Measurements from ENCODE around the gene SH2D6.
"Not testable (repeated sequence)": the region's sequence is repeated elsewhere in the genome, so short reads cannot be mapped to it uniquely, and the experiment has no call there.

Gene SH2D6

GRCh38 chr2:85437488-85438200, 19.1 kb downstream of the SH2D6 start:
- Histone ChIP-seq H3K27ac (ENCODE audit: low read depth, low read length) (peak overlapping the region; percentile 40), H2BK5ac (ENCODE audit: low read length) (peak overlapping the region; percentile 87), H4K8ac (ENCODE audit: low read depth, low read length) (peak overlapping the region; percentile 98), H3K23ac (ENCODE audit: low read length) (no peak overlapping the region), H2BK15ac (replicated peaks; ENCODE audit: low read depth) (peak overlapping the region; percentile 45), H3K4me3 (ENCODE audit: low read length) (no peak overlapping the region), H2AK5ac (ENCODE audit: low read length) (peak overlapping the region; percentile 57), H3K36me3 (ENCODE audit: control insufficient read depth, insufficient read depth, low read length) (no peaks in the 10 kb centered on the region), H3K79me1 (ENCODE audit: low read length) (no peaks in the 10 kb centered on the region), H3K4me2 (ENCODE audit: low read length) (peak overlapping the region; percentile 89), H3K56ac (ENCODE audit: low read length) (peak overlapping the region; percentile 90), H3K9ac (ENCODE audit: low read length) (peak overlapping the region; percentile 80), H4K5ac (ENCODE audit: low read length) (peak overlapping the region; percentile 44), H3K4me1 (ENCODE audit: control insufficient read depth, low read depth, low read length) (peaks cover 9% of the 10 kb centered on the region), H3K18ac (ENCODE audit: low read length) (peak overlapping the region; percentile 95), H3K27me3 (ENCODE audit: insufficient read depth, low read length, poor library complexity) (no peaks in the 10 kb centered on the region), H3K4ac (ENCODE audit: low read depth, low read length) (peak overlapping the region; percentile 87), H2BK120ac (ENCODE audit: low read depth, low read length) (peak overlapping the region; percentile 50), H3K79me2 (ENCODE audit: control insufficient read depth, insufficient read depth, low read length) (no peaks in the 10 kb centered on the region)
- DNase-seq = peak; percentile 79
- WGBS (ENCODE audit: extremely low coverage, insufficient coverage, low lambda C conversion rate) = no CpG with 5 or more reads among the region's 64 CpGs

- Histone ChIP-seq H3K4me3 (ENCODE audit: low read length) (no peak overlapping the region), H3K79me1 (ENCODE audit: low read length) (no peaks in the 10 kb centered on the region), H3K4me2 (ENCODE audit: low read length) (peak overlapping the region; percentile 89), H3K23ac (ENCODE audit: low read length) (no peak overlapping the region), H3K4ac (ENCODE audit: low read depth, low read length) (peak overlapping the region; percentile 64), H2BK120ac (ENCODE audit: low read depth, low read length) (no peak overlapping the region), H2BK5ac (ENCODE audit: low read length) (peak overlapping the region; percentile 37), H4K8ac (ENCODE audit: low read depth, low read length) (no peak overlapping the region), H3K18ac (ENCODE audit: low read length) (peak overlapping the region; percentile 57), H3K36me3 (ENCODE audit: control insufficient read depth, insufficient read depth, low read length) (no peaks in the 10 kb centered on the region), H3K4me1 (ENCODE audit: control insufficient read depth, low read depth, low read length) (peaks cover 9% of the 10 kb centered on the region), H2AK5ac (ENCODE audit: low read length) (peak overlapping the region; percentile 66), H2BK15ac (replicated peaks; ENCODE audit: low read depth) (peak overlapping the region; percentile 45), H3K9ac (ENCODE audit: low read length) (peak overlapping the region; percentile 80), H3K56ac (ENCODE audit: low read length) (peak overlapping the region; percentile 90), H3K79me2 (ENCODE audit: control insufficient read depth, insufficient read depth, low read length) (no peaks in the 10 kb centered on the region), H3K27ac (ENCODE audit: low read depth, low read length) (no peak overlapping the region), H4K5ac (ENCODE audit: low read length) (no peak overlapping the region), H3K27me3 (ENCODE audit: insufficient read depth, low read length, poor library complexity) (no peaks in the 10 kb centered on the region)
- no CpG with 5 or more reads among the region's 19 CpGs for WGBS (ENCODE audit: extremely low coverage, insufficient coverage, low lambda C conversion rate)
- no peak for DNase-seq
Measured at GRCh38 chr2:85438201-85439024, 19.9 kb downstream of the SH2D6 start.

- Histone ChIP-seq H3K4ac (ENCODE audit: low read depth, low read length) (peak overlapping the region; percentile 8), H2BK120ac (ENCODE audit: low read depth, low read length) (no peak overlapping the region), H2BK5ac (ENCODE audit: low read length) (no peak overlapping the region), H3K9ac (ENCODE audit: low read length) (no peak overlapping the region), H3K79me1 (ENCODE audit: low read length) (no peaks in the 10 kb centered on the region), H3K27me3 (ENCODE audit: insufficient read depth, low read length, poor library complexity) (no peaks in the 10 kb centered on the region), H3K27ac (ENCODE audit: low read depth, low read length) (no peak overlapping the region), H2AK5ac (ENCODE audit: low read length) (no peak overlapping the region), H4K8ac (ENCODE audit: low read depth, low read length) (no peak overlapping the region), H4K5ac (ENCODE audit: low read length) (no peak overlapping the region), H3K4me3 (ENCODE audit: low read length) (no peak overlapping the region), H2BK15ac (replicated peaks; ENCODE audit: low read depth) (no peak overlapping the region), H3K4me1 (ENCODE audit: control insufficient read depth, low read depth, low read length) (peaks cover 9% of the 10 kb centered on the region), H3K23ac (ENCODE audit: low read length) (no peak overlapping the region), H3K4me2 (ENCODE audit: low read length) (no peak overlapping the region), H3K36me3 (ENCODE audit: control insufficient read depth, insufficient read depth, low read length) (no peaks in the 10 kb centered on the region), H3K79me2 (ENCODE audit: control insufficient read depth, insufficient read depth, low read length) (no peaks in the 10 kb centered on the region), H3K18ac (ENCODE audit: low read length) (no peak overlapping the region), H3K56ac (ENCODE audit: low read length) (no peak overlapping the region)
- WGBS (ENCODE audit: extremely low coverage, insufficient coverage, low lambda C conversion rate) = no CpG with 5 or more reads among the region's 6 CpGs
- DNase-seq = no peak
Measured at GRCh38 chr2:85439025-85439472, 20.5 kb downstream of the SH2D6 start.

- not testable (repeated sequence) for H3K36me3 ChIP-seq (ENCODE audit: control insufficient read depth, insufficient read depth, low read length); H3K27me3 ChIP-seq (ENCODE audit: insufficient read depth, low read length, poor library complexity); DNase-seq; H3K79me2 ChIP-seq (ENCODE audit: control insufficient read depth, insufficient read depth, low read length); H3K4me3 ChIP-seq (ENCODE audit: low read length); H3K27ac ChIP-seq (ENCODE audit: low read depth, low read length); H2BK120ac ChIP-seq (ENCODE audit: low read depth, low read length); H3K79me1 ChIP-seq (ENCODE audit: low read length); H2BK15ac ChIP-seq (replicated peaks; ENCODE audit: low read depth); H3K56ac ChIP-seq (ENCODE audit: low read length); H2BK5ac ChIP-seq (ENCODE audit: low read length); H3K18ac ChIP-seq (ENCODE audit: low read length); H3K4me2 ChIP-seq (ENCODE audit: low read length); H3K4ac ChIP-seq (ENCODE audit: low read depth, low read length); H3K9ac ChIP-seq (ENCODE audit: low read length); H2AK5ac ChIP-seq (ENCODE audit: low read length); H4K5ac ChIP-seq (ENCODE audit: low read length); H4K8ac ChIP-seq (ENCODE audit: low read depth, low read length); H3K23ac ChIP-seq (ENCODE audit: low read length); H3K4me1 ChIP-seq (ENCODE audit: control insufficient read depth, low read depth, low read length)
- WGBS (ENCODE audit: extremely low coverage, insufficient coverage, low lambda C conversion rate) = no CpG with 5 or more reads among the region's 9 CpGs
Measured at GRCh38 chr2:85439569-85439968, 21.1 kb downstream of the SH2D6 start.

- WGBS (ENCODE audit: extremely low coverage, insufficient coverage, low lambda C conversion rate) = no CpG with 5 or more reads among the region's 7 CpGs
- no peak overlapping the region for H3K4ac ChIP-seq (ENCODE audit: low read depth, low read length)
- no peak overlapping the region for H2BK15ac ChIP-seq (replicated peaks; ENCODE audit: low read depth)
- no peak overlapping the region for H3K18ac ChIP-seq (ENCODE audit: low read length)
- H3K36me3 ChIP-seq (ENCODE audit: control insufficient read depth, insufficient read depth, low read length) = no peaks in the 10 kb centered on the region
- H4K5ac ChIP-seq (ENCODE audit: low read length) = no peak overlapping the region
- H3K79me1 ChIP-seq (ENCODE audit: low read length) = no peaks in the 10 kb centered on the region
- DNase-seq = no peak
- no peak overlapping the region for H3K4me3 ChIP-seq (ENCODE audit: low read length)
- peaks cover 9% of the 10 kb centered on the region for H3K4me1 ChIP-seq (ENCODE audit: control insufficient read depth, low read depth, low read length)
- no peak overlapping the region for H4K8ac ChIP-seq (ENCODE audit: low read depth, low read length)
- H3K9ac ChIP-seq (ENCODE audit: low read length) = no peak overlapping the region
- H3K4me2 ChIP-seq (ENCODE audit: low read length) = no peak overlapping the region
- no peak overlapping the region for H2AK5ac ChIP-seq (ENCODE audit: low read length)
- no peak overlapping the region for H2BK5ac ChIP-seq (ENCODE audit: low read length)
- no peaks in the 10 kb centered on the region for H3K79me2 ChIP-seq (ENCODE audit: control insufficient read depth, insufficient read depth, low read length)
- no peak overlapping the region for H3K56ac ChIP-seq (ENCODE audit: low read length)
- no peak overlapping the region for H3K23ac ChIP-seq (ENCODE audit: low read length)
- no peaks in the 10 kb centered on the region for H3K27me3 ChIP-seq (ENCODE audit: insufficient read depth, low read length, poor library complexity)
- H3K27ac ChIP-seq (ENCODE audit: low read depth, low read length) = no peak overlapping the region
- H2BK120ac ChIP-seq (ENCODE audit: low read depth, low read length) = no peak overlapping the region
Measured at GRCh38 chr2:85439986-85440385, 21.5 kb downstream of the SH2D6 start.

Measured in mesendoderm (in vitro differentiated cells).